MM.1S (cell line): Measurements from ENCODE around the gene CHMP1A.

Source experiments
- CTCF ChIP-seq: fragments of 300-600 bp; sonication (generic); IDR thresholded peaks from 2 replicates; pipeline ENCODE4 v1.5.1; 2016; ENCODE audit warnings: antibody characterized with exemption, low read length, mixed read lengths
- EZH2 ChIP-seq: fragments of 300-600 bp; sonication (generic); optimal IDR thresholded peaks from 2 replicates; pipeline ENCODE3; 2017; ENCODE audit warnings: low read depth, mild to moderate bottlenecking, antibody characterized with exemption, low read length, mixed read lengths
- EZH2phosphoT487 ChIP-seq: fragments of 300-600 bp; sonication (generic); IDR thresholded peaks from 2 replicates; pipeline ENCODE4 v1.6.1; 2018; ENCODE audit warnings: antibody characterized with exemption, low read length

GRCh38 chr16:89638455-89638854, 19.1 kb downstream of the CHMP1A start:
- TF ChIP-seq CTCF (no peak), EZH2 (no peak), EZH2phosphoT487 (no peak)
